Endothelial cell of umbilical vein (primary cell): Measurements from ENCODE around the gene DIS3L2.
"Not testable (repeated sequence)": the region's sequence is repeated elsewhere in the genome, so short reads cannot be mapped to it uniquely, and the experiment has no call there.

Experiments
- EZH2 ChIP-seq: IDR thresholded peaks from 2 replicates; pipeline ENCODE4 v1.6.1; 2012; ENCODE audit warnings: borderline replicate concordance, low read depth, mild to moderate bottlenecking, moderate library complexity, low read length, inconsistent platforms; ENCODE audit not compliant: severe bottlenecking
- POLR2AphosphoS5 ChIP-seq: IDR thresholded peaks from 2 replicates; pipeline ENCODE4 v1.6.1; 2012; ENCODE audit warnings: low read depth, mild to moderate bottlenecking, control low read depth, low read length, moderate library complexity; ENCODE audit not compliant: insufficient read depth
- TF ChIP-seq, protein P1 (sequence below), 2 donors: IDR thresholded peaks; 1 replicate in 1 of 2; 2 replicates in 1 of 2; pipeline ENCODE4 v1.5.1; 2011; ENCODE audit warnings: low read length in 2 of 2, mild to moderate bottlenecking in 2 of 2, moderate library complexity in 2 of 2, control low read depth in 1 of 2, inconsistent platforms in 1 of 2, low read depth in 1 of 2; ENCODE audit not compliant: insufficient read depth in 1 of 2; ENCODE audit errors: extremely low read depth in 1 of 2

DNA sequence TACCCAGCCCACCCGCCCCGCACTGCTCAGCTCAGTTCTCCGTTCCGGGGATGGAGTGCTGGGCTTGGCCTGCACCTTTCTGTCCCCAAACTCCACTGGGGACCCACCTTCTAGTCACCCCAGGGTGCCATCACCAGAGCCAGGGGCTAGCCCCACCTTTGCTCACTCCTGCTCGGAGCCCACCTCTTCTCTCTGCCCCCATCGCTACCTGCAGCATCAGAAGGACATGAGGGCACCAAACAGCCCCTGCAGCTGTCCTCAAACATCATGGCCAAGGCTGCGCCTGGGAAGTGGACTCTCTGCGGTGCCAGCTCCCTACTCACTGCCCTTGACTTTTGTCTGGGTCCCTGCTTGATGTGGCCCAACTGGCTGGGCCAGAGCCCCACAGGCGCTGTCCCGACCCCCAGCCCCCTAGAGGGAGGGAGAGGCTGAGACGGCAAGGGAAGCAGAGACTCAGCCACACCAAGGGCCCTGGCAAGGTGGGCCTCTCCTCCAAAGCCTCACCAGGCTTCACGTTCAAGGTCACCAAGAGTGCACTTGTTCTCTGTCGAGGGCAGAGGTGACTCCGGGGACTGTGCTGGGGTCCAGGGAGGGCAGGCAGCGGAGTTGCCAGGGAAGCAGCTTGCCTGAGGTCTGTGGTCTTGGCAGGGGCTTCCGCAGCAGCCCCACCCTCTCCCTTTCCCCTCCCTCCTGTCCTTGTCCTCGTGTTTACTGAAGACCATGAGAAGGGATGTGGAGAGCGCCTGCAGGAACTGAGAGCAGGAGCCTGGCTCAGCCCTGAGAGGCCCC, 403.5 kb downstream of the DIS3L2 start:
- TF ChIP-seq, protein P1, sequence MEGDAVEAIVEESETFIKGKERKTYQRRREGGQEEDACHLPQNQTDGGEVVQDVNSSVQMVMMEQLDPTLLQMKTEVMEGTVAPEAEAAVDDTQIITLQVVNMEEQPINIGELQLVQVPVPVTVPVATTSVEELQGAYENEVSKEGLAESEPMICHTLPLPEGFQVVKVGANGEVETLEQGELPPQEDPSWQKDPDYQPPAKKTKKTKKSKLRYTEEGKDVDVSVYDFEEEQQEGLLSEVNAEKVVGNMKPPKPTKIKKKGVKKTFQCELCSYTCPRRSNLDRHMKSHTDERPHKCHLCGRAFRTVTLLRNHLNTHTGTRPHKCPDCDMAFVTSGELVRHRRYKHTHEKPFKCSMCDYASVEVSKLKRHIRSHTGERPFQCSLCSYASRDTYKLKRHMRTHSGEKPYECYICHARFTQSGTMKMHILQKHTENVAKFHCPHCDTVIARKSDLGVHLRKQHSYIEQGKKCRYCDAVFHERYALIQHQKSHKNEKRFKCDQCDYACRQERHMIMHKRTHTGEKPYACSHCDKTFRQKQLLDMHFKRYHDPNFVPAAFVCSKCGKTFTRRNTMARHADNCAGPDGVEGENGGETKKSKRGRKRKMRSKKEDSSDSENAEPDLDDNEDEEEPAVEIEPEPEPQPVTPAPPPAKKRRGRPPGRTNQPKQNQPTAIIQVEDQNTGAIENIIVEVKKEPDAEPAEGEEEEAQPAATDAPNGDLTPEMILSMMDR (IDR thresholded peaks at IDR 0.05; ENCODE audit: extremely low read depth in 1 of 2, insufficient read depth in 1 of 2, low read depth in 1 of 2, low read length in 2 of 2): not testable (repeated sequence)
- TF ChIP-seq POLR2AphosphoS5, EZH2: not testable (repeated sequence)
